ENCODE measurements around the gene DNER. TPM values are rescaled to one million over a fixed set of nuclear protein-coding genes. Genes with fewer than 3 reads are reported as not detected.
A peak's percentile ranks its signal among the peaks of the same experiment; 100 is the strongest.

Gene DNER
- total RNA-seq, 2 donors from 2014 or later = 0.27 to 1.7 TPM

DNA sequence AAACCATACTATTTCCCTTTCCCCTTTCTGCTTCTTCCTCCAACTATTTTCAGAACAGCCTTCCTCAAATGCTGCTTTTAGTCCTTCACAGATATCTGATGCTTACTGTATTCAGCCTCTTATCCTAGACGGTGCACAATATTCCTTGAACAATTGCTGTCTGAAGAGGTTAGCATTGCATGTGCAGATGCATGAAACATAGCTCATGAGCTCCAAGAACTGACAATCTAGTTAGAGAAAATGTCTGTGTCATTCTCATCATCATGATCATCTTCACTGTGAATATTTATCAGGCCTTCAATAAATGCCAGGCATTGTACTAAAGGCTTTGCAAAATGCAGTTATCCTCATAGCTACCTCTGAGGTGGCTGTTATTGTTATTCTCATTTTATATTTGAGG lies 190.7 kb downstream of the DNER start:
- no peaks in the 10 kb centered on the region for H3K9me3 ChIP-seq
- no peak for DNase-seq

DNA sequence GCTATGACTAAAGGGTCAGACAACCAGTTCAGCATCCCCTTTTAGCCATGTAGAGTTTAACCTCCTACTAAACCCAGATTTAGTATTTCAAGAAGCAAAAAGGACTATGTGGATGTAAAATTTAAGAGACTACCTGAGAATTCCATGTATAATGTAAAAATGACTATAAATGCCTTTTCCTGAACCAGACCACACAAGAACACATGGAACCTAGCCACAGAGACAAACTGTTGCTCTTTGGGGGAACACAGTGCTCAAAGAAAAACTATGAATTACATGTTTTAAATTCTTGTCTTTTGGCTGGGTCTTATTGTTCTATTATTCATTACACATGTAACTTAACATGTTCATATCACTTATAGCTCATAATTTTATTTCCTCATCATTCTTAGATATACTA lies 192.8 kb downstream of the DNER start:
- Histone ChIP-seq H3K27ac (no peak overlapping the region), H3K27me3 (no peaks in the 10 kb centered on the region), H3K4me3 (no peak overlapping the region), H3K36me3 (no peaks in the 10 kb centered on the region), H3K4me1 (no peaks in the 10 kb centered on the region), H3K9me3 (no peaks in the 10 kb centered on the region), H3K9ac (ENCODE audit: low read depth in 2 of 2, low read length in 2 of 2) (no peak overlapping the region)
- TF ChIP-seq, protein P1, sequence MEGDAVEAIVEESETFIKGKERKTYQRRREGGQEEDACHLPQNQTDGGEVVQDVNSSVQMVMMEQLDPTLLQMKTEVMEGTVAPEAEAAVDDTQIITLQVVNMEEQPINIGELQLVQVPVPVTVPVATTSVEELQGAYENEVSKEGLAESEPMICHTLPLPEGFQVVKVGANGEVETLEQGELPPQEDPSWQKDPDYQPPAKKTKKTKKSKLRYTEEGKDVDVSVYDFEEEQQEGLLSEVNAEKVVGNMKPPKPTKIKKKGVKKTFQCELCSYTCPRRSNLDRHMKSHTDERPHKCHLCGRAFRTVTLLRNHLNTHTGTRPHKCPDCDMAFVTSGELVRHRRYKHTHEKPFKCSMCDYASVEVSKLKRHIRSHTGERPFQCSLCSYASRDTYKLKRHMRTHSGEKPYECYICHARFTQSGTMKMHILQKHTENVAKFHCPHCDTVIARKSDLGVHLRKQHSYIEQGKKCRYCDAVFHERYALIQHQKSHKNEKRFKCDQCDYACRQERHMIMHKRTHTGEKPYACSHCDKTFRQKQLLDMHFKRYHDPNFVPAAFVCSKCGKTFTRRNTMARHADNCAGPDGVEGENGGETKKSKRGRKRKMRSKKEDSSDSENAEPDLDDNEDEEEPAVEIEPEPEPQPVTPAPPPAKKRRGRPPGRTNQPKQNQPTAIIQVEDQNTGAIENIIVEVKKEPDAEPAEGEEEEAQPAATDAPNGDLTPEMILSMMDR (IDR thresholded peaks at IDR 0.05) = no peak
- DNase-seq = no peak
- intact Hi-C loops (cut with DNase I) = no loop called here

More for the DNA sequence above, 190.7 kb downstream of the DNER start:
- no peak overlapping the region for H3K9ac ChIP-seq (ENCODE audit: low read depth in 2 of 2, low read length in 2 of 2)
- H3K27me3 ChIP-seq = no peaks in the 10 kb centered on the region
- TF ChIP-seq, protein P1 (IDR thresholded peaks at IDR 0.05) = no peak
- H3K36me3 ChIP-seq = no peaks in the 10 kb centered on the region
- no peak overlapping the region for H3K27ac ChIP-seq
- H3K4me1 ChIP-seq = no peaks in the 10 kb centered on the region
- intact Hi-C loops (cut with DNase I) = no loop called here
- H3K4me3 ChIP-seq = no peak overlapping the region

DNA sequence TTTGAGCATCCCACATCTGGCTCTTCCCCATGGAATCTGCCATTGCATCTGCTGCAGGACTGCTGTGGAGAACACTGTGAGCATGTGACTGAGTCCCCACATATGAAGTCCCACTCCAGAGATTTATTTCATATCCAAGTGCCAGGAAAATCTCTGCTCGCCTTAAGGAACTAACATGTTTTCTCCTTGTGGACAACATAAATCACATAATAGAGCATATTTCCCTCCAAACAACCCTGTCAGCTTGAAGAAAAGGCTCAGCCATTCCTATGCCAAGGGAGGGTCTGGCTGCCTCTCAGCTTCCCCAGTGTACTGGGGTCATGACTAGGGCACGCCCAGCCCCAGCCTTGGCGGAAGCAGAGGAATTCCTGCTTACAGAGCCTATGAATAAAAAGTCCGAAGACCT lies 193.7 kb downstream of the DNER start:
- Histone ChIP-seq H3K27me3 (no peaks in the 10 kb centered on the region), H3K9ac (ENCODE audit: low read depth in 2 of 2, low read length in 2 of 2) (no peak overlapping the region), H3K4me1 (no peaks in the 10 kb centered on the region), H3K4me3 (no peak overlapping the region), H3K36me3 (no peaks in the 10 kb centered on the region), H3K27ac (no peak overlapping the region), H3K9me3 (no peaks in the 10 kb centered on the region)
- DNase-seq = peak; percentile 20
- TF ChIP-seq, protein P1 (IDR thresholded peaks at IDR 0.05) = no peak
- intact Hi-C loops (cut with DNase I) = no loop called here

DNA sequence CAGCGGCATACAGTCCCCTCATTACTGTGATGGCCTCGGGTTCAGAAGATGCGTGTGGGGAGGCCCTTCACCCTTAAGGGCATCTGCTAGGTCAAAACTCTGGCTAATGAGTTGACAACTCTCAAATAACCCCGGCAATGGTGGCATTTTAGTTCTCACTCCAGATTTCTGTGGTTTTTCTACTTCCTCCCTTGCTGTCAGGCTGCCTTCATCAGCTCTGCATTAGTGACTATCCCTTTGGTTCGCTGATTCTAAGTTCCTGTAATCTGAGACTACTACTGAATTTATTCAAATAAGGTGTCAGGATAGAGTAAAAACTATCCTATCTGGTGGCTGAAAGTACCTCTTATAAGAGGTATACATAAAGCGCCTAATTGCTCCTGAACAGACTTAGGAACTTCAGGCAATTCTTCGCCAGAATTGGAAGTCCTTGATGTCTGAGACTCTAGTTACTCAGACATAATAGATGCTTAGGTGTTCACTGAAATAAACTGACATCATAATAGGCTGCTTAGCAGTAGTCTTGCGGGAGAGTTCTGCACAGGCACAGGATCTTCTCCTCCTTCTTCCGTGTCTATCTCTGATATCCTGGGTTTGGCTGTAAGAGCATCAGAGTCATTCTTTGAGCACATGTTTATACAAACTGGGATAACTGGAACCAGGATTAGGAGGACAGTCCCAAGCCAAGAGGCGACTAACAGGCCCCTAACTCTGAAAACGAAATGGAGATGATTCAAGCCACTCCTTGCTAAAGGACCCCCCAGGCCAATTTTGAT lies 194.5 kb downstream of the DNER start:
- H3K27me3 ChIP-seq = no peaks in the 10 kb centered on the region
- intact Hi-C loops (cut with DNase I) = no loop called here
- no peak overlapping the region for H3K9ac ChIP-seq (ENCODE audit: low read depth in 2 of 2, low read length in 2 of 2)
- H3K36me3 ChIP-seq = no peaks in the 10 kb centered on the region
- DNase-seq = no peak
- no peak overlapping the region for H3K4me3 ChIP-seq
- TF ChIP-seq, protein P1 (IDR thresholded peaks at IDR 0.05) = no peak
- no peaks in the 10 kb centered on the region for H3K4me1 ChIP-seq
- H3K9me3 ChIP-seq = no peaks in the 10 kb centered on the region
- H3K27ac ChIP-seq = no peak overlapping the region

DNA sequence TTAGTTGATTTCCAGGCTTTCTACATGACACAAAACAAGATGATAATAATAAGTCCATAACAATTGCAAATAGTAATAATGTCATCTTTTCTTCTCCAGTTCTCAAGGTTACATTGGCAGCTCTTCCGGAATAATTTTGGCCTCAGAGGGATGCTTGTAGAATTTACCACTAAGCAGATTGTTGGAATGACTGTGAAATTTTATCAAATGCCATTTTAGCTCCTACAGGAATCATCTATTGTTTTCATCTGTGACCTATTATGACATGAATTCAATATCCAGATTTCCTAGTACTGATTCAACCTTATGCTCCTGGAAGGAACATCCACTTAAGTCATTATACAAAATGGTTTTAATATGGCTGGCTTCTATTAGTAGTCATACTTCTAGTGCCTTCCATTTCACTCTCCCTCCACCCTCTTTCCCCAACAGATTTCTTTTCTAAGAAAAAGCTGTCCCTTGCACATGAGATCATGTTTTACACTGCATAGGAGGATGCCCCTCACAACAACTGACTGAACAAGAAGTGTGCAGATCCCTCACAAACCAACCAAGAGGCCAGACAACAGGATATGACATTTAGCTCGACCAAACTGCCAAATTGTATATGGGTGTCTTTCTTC lies 200.0 kb downstream of the DNER start:
- H3K27ac ChIP-seq = no peak overlapping the region
- H3K36me3 ChIP-seq = no peaks in the 10 kb centered on the region
- H3K9me3 ChIP-seq = no peaks in the 10 kb centered on the region
- no peak for DNase-seq
- TF ChIP-seq, protein P1 (IDR thresholded peaks at IDR 0.05) = no peak
- H3K4me1 ChIP-seq = no peaks in the 10 kb centered on the region
- H3K9ac ChIP-seq (ENCODE audit: low read depth in 2 of 2, low read length in 2 of 2) = no peak overlapping the region
- intact Hi-C loops (cut with DNase I) = no loop called here
- no peak overlapping the region for H3K4me3 ChIP-seq
- H3K27me3 ChIP-seq = no peaks in the 10 kb centered on the region

All from colonic mucosa (tissue), 4 donors.